ENCODE data around the gene NBL1. TPM values are rescaled to one million over a fixed set of nuclear protein-coding genes. Genes with fewer than 3 reads are reported as not detected.

Gene NBL1
- polyA plus RNA-seq, 3 donors, result 0.07 TPM; not detected in 2

- Histone ChIP-seq H4K20me1 (ENCODE audit: insufficient read depth, low read length) (peaks cover 29% of the 10 kb centered on the region), H3K4me1 (ENCODE audit: control insufficient read depth in 1 of 2, insufficient read depth in 2 of 2, low read length in 2 of 2) (peaks cover 20 to 28% of the 10 kb centered on the region in 2 donors), H3K4me2 (replicated peaks; ENCODE audit: extremely low read depth, low read length, poor library complexity, severe bottlenecking) (peak overlapping the region; percentile 73), H3K4me3 (replicated peaks in 1 of 3; ENCODE audit: low read depth in 2 of 3, low read length in 3 of 3) (peak overlapping the region; percentile 56 to 81 (median 69)), H3K9ac (ENCODE audit: insufficient read depth, low read length, poor library complexity, severe bottlenecking) (peak overlapping the region; percentile 99), H3K27me3 (ENCODE audit: control insufficient read depth in 2 of 2, insufficient read depth in 2 of 2, low read length in 2 of 2) (no peaks in the 10 kb centered on the region), H3K36me3 (replicated peaks in 1 of 2; ENCODE audit: control insufficient read depth in 1 of 2, insufficient read depth in 2 of 2, low read length in 2 of 2) (peaks cover under 1 to 23% of the 10 kb centered on the region in 2 donors), H2AFZ (ENCODE audit: insufficient read depth, low read depth, low read length, poor library complexity, severe bottlenecking) (peak overlapping the region; percentile 79), H3K27ac (ENCODE audit: low read depth in 1 of 2, low read length in 2 of 2) (peak overlapping the region; percentile 94 to 95), H3K9me3 (replicated peaks in 1 of 2; ENCODE audit: control insufficient read depth in 1 of 2, insufficient read depth in 1 of 2, low read length in 2 of 2) (no peaks in the 10 kb centered on the region), H3K79me2 (ENCODE audit: insufficient read depth, low read length) (peaks cover 51% of the 10 kb centered on the region)
- peaks cover 0 to 2% (median 0%) of the 10 kb centered on the region in 7 donors for H3K9me3 Mint-ChIP-seq
- intact Hi-C loops (cut with micrococcal nuclease), result loop anchor here (5.0 kb wide), 4 partner anchors 90 to 285 kb away; partner anchors contain the start of genes AKR7A2 (in 1 of the 2), CAPZB (in 1 of the 2) and SLC66A1 (in 1 of the 2)
- peaks cover 31% of the 10 kb centered on the region for H3K4me1 Mint-ChIP-seq
- H3K36me3 Mint-ChIP-seq, result peaks cover 8 to 13% of the 10 kb centered on the region in 2 donors
- H3K27me3 Mint-ChIP-seq (ENCODE audit: low read depth in 3 of 3), result peaks cover 0 to 2% (median 1%) of the 10 kb centered on the region in 3 donors
- TF ChIP-seq CTCF (IDR thresholded peaks at IDR 0.05), result no peak
- H3K27ac Mint-ChIP-seq, result peak overlapping the region; percentile 98 to 100 (median 98)
- peak overlapping the region; percentile 98 to 100 for H3K4me3 Mint-ChIP-seq
- DNase-seq, result peak; percentile 99
- WGBS (ENCODE audit: insufficient coverage), result under 1% methylated on average over 65 of the region's 65 CpGs
Measured at GRCh38 chr1:19596714-19597495, 47.2 kb upstream of the NBL1 start.

- Histone ChIP-seq H2AFZ (ENCODE audit: insufficient read depth, low read depth, low read length, poor library complexity, severe bottlenecking) (peak overlapping the region; percentile 79), H3K79me2 (ENCODE audit: insufficient read depth, low read length) (peaks cover 59% of the 10 kb centered on the region), H3K4me3 (replicated peaks in 1 of 3; ENCODE audit: low read depth in 2 of 3, low read length in 3 of 3) (peak overlapping the region; percentile 56 to 81 (median 69)), H3K9ac (ENCODE audit: insufficient read depth, low read length, poor library complexity, severe bottlenecking) (peak overlapping the region; percentile 99), H3K27me3 (ENCODE audit: control insufficient read depth in 2 of 2, insufficient read depth in 2 of 2, low read length in 2 of 2) (no peaks in the 10 kb centered on the region), H3K4me1 (ENCODE audit: control insufficient read depth in 1 of 2, insufficient read depth in 2 of 2, low read length in 2 of 2) (peaks cover 20 to 28% of the 10 kb centered on the region in 2 donors), H3K27ac (ENCODE audit: low read depth in 1 of 2, low read length in 2 of 2) (peak overlapping the region; percentile 94 to 95), H3K36me3 (replicated peaks in 1 of 2; ENCODE audit: control insufficient read depth in 1 of 2, insufficient read depth in 2 of 2, low read length in 2 of 2) (peaks cover 4 to 31% of the 10 kb centered on the region in 2 donors), H3K9me3 (replicated peaks in 1 of 2; ENCODE audit: control insufficient read depth in 1 of 2, insufficient read depth in 1 of 2, low read length in 2 of 2) (no peaks in the 10 kb centered on the region), H3K4me2 (replicated peaks; ENCODE audit: extremely low read depth, low read length, poor library complexity, severe bottlenecking) (peak overlapping the region; percentile 73), H4K20me1 (ENCODE audit: insufficient read depth, low read length) (peaks cover 37% of the 10 kb centered on the region)
- H3K27ac Mint-ChIP-seq, result peak overlapping the region; percentile 98 to 100 (median 98)
- no peak for TF ChIP-seq CTCF (IDR thresholded peaks at IDR 0.05)
- DNase-seq, result peak; percentile 45 to 69 (median 59)
- intact Hi-C loops (cut with micrococcal nuclease), result loop anchor here (5.0 kb wide), 4 partner anchors 90 to 285 kb away; partner anchors contain the start of genes AKR7A2 (in 1 of the 2), CAPZB (in 1 of the 2) and SLC66A1 (in 1 of the 2)
- H3K36me3 Mint-ChIP-seq, result peaks cover 13 to 19% of the 10 kb centered on the region in 2 donors
- peaks cover 0 to 2% (median 0%) of the 10 kb centered on the region in 3 donors for H3K27me3 Mint-ChIP-seq (ENCODE audit: low read depth in 3 of 3)
- peaks cover 31% of the 10 kb centered on the region for H3K4me1 Mint-ChIP-seq
- H3K4me3 Mint-ChIP-seq, result peak overlapping the region; percentile 98 to 100
- peaks cover 0 to 2% (median 0%) of the 10 kb centered on the region in 7 donors for H3K9me3 Mint-ChIP-seq
- 3% methylated on average over 15 of the region's 18 CpGs for WGBS (ENCODE audit: insufficient coverage)
Measured at GRCh38 chr1:19597496-19598309, 46.4 kb upstream of the NBL1 start.
